Gastroesophageal sphincter (tissue), 4 donors: Measurements from ENCODE around the gene NIFK. TPM values are rescaled to one million over a fixed set of nuclear protein-coding genes. Genes with fewer than 3 reads are reported as not detected.

Experiments used
- ATAC-seq: fragments of 150-250 bp; one replicate; pipeline ENCODE4 v1.9.1; 2016; ENCODE audit warnings: mild to moderate bottlenecking, moderate library complexity
- H3K27ac ChIP-seq, 4 donors: fragments of 200-600 bp; sonication (generic) in 3 of 4; 1 replicate in 3 of 4; 2 replicates in 1 of 4; pipeline ENCODE4 v1.5.1; 2016 to 2019
- H3K27me3 ChIP-seq: fragments of 200-600 bp; sonication (generic); one replicate; pipeline ENCODE4 v1.5.1; 2019
- H3K36me3 ChIP-seq, 2 donors: fragments of 200-600 bp; sonication (generic); one replicate each; pipeline ENCODE4 v1.5.1; 2019; ENCODE audit warnings: control low read depth in 1 of 2
- H3K4me1 ChIP-seq, 3 donors: fragments of 200-600 bp; sonication (generic); 1 replicate in 2 of 3; 2 replicates in 1 of 3; pipeline ENCODE4 v1.5.1; 2016 to 2019; ENCODE audit warnings: control low read depth in 2 of 3
- H3K4me3 ChIP-seq, 2 donors: fragments of 200-600 bp; sonication (generic); one replicate each; pipeline ENCODE4 v1.5.1; 2019; ENCODE audit warnings: mild to moderate bottlenecking in 1 of 2, moderate library complexity in 1 of 2
- H3K9me3 ChIP-seq, 3 donors: fragments of 200-600 bp; sonication (generic); one replicate each; pipeline ENCODE4 v1.5.1; 2017 to 2019; ENCODE audit warnings: control low read depth in 2 of 3
- EP300 ChIP-seq: sonication (generic); formaldehyde crosslinking; IDR thresholded peaks from one replicate; pipeline ENCODE4 v1.6.1; 2017; ENCODE audit warnings: antibody characterized with exemption, mild to moderate bottlenecking
- POLR2A ChIP-seq, 2 donors: fragments of 450-650 bp; IDR thresholded peaks; one replicate each; pipeline ENCODE4 v1.6.1; 2017; ENCODE audit warnings: antibody characterized with exemption in 2 of 2, mild to moderate bottlenecking in 2 of 2, moderate library complexity in 1 of 2
- POLR2AphosphoS5 ChIP-seq: sonication (generic); formaldehyde crosslinking; IDR thresholded peaks from one replicate; pipeline ENCODE4 v1.6.1; 2017; ENCODE audit warnings: antibody characterized with exemption
- WGBS, 2 donors: methylation state at CpG; one replicate each; pipeline ENCODE4 v1.1.5; 2018; ENCODE audit warnings: low coverage in 1 of 2; 5-methylcytosine and 5-hydroxymethylcytosine counted together
- total RNA-seq, 4 donors: library from RNA; depleted of rRNA; stranded (reverse); fragments of >200 nt; gene quantifications; one replicate each; pipeline ENCODE4 v1.1.0, GENCODE V29; 2016
- TF ChIP-seq, protein P1 (sequence below), 4 experiments: fragments of 200-600 bp in 2 of 4; fragments of 450-650 bp in 2 of 4; sonication (generic) in 1 of 4; IDR thresholded peaks; one replicate each; pipeline ENCODE4 v1.5.1; 2017 to 2019; ENCODE audit warnings: antibody characterized with exemption in 4 of 4, mild to moderate bottlenecking in 2 of 4, moderate library complexity in 2 of 4

Gene NIFK
- total RNA-seq, 4 donors from 2014 or later, result 16.2 to 92.7 (median 46.7) TPM

DNA sequence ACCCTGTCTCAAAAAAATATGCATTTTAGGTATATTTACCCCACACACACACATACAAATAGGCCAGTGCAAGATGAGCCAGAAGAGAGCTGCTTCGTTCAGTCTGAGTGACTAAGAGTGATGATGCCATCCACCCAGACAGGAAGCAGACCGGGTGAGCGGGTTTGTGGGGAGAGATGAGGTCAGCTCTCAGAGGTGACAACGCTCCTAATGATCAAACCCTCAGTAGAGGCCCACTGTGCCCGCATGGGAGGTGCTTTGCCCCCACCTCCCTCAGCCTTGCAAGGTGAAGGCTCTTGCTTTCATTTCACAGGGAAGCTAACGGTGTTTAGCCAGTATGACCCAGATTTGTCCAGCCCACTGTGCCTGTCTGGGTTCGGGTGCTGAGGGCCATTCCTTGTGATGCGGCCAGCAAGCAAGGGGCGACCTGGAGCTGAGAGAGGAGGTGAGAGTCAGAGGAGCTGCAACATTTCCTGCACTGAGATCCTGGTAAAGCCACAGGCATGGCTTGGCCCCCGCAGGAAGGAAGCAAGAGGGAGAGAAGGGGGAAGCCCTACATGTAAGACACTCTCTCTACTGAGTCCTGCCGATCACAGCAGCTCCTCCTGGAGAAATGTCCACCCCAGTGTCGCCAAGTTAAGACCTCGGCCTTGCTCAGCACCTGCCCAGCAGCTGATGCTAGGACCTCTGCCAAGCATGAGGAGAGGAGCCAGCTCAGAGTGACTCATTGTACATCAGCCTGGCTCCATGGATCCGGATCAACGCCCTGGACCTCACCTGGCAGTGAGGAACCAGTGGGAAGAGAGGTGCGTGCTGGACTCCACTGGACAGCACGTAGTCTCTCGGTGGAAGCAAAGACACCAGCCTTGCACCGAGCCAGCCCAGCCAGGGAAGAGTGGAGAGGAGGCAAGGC lies 37.0 kb downstream of the NIFK start:
- WGBS, 2 donors, result 24 to 58% methylated on average over 4 to 5 of the region's 19 CpGs
- Histone ChIP-seq H3K27me3 (no peaks in the 10 kb centered on the region), H3K27ac (no peak overlapping the region), H3K9me3 (no peaks in the 10 kb centered on the region), H3K4me1 (peaks cover 0 to 43% (median 2%) of the 10 kb centered on the region in 3 donors), H3K36me3 (no peaks in the 10 kb centered on the region), H3K4me3 (no peak overlapping the region)
- peak; percentile 27 for ATAC-seq
- TF ChIP-seq, protein P1, sequence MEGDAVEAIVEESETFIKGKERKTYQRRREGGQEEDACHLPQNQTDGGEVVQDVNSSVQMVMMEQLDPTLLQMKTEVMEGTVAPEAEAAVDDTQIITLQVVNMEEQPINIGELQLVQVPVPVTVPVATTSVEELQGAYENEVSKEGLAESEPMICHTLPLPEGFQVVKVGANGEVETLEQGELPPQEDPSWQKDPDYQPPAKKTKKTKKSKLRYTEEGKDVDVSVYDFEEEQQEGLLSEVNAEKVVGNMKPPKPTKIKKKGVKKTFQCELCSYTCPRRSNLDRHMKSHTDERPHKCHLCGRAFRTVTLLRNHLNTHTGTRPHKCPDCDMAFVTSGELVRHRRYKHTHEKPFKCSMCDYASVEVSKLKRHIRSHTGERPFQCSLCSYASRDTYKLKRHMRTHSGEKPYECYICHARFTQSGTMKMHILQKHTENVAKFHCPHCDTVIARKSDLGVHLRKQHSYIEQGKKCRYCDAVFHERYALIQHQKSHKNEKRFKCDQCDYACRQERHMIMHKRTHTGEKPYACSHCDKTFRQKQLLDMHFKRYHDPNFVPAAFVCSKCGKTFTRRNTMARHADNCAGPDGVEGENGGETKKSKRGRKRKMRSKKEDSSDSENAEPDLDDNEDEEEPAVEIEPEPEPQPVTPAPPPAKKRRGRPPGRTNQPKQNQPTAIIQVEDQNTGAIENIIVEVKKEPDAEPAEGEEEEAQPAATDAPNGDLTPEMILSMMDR (IDR thresholded peaks at IDR 0.05), result no peak
- TF ChIP-seq POLR2A (IDR thresholded peaks at IDR 0.05) (no peak), EP300 (no peak), POLR2AphosphoS5 (no peak)

DNA sequence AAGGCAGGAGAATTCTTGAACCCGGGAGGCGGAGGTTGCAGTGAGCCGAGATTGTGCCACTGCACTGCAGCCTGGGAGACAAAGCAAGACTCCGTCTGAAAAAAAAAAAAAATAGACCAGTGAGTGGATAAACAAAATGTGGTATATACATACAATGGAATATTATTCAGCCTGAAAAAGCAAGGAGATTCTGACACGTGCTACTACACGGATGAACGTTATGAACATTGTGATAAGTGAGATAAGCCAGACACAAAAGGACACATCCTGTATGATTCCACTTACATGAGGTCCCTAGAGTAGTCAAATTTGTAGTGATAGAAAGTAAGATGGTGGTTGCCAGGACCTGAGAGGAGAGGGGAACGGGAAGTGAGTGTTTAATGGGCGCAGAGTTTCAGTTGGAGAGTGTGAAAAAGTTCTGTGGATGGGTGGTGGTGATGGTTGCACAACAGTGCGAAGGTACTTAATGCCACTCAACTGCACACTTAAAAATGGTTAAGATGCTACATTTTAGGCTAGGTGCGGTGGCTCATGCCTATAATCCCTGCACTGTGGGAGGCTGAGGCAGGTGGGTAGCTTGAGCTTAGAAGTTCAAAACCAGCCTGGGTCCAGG lies 38.3 kb downstream of the NIFK start:
- H3K4me3 ChIP-seq, result no peak overlapping the region
- TF ChIP-seq EP300 (no peak), POLR2A (IDR thresholded peaks at IDR 0.05) (no peak), POLR2AphosphoS5 (no peak)
- TF ChIP-seq, protein P1 (IDR thresholded peaks at IDR 0.05), result no peak
- H3K27me3 ChIP-seq, result no peaks in the 10 kb centered on the region
- whole genome bisulfite sequencing, 2 donors, result 85 to 86% methylated on average over 11 of the region's 11 CpGs
- H3K9me3 ChIP-seq, result no peaks in the 10 kb centered on the region
- H3K4me1 ChIP-seq, result peaks cover 0 to 52% (median 2%) of the 10 kb centered on the region in 3 donors
- no peak for ATAC-seq
- H3K27ac ChIP-seq, result no peak overlapping the region
- no peaks in the 10 kb centered on the region for H3K36me3 ChIP-seq

DNA sequence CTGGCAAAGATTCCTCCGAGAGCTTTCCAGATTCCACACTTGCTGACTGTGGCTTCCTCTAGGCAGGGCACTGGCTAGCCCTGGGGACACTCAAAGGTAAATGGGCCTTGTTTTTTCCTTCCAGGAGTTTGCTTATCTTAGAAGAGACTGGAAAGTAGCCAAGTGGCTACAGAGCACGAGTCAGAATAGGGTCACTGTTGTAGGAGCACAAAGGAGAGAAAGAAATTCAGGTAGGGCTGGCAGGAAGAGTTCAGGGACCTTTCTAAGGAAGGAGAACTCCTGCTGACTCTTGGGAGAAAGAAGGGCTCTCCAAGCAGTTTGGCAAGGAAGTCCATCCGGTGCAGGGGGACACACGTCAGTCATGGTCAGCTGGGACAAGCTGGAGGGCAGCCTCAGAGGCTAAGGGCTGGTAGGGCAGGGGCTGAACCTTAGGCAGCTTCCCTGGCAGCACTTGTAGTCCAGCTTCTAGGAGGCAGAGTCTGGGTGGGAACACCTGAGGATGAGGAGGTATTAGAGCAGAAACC lies 39.5 kb downstream of the NIFK start:
- Histone ChIP-seq H3K9me3 (no peaks in the 10 kb centered on the region), H3K27ac (no peak overlapping the region), H3K4me1 (peaks cover 0 to 52% (median 2%) of the 10 kb centered on the region in 3 donors), H3K36me3 (no peaks in the 10 kb centered on the region), H3K4me3 (no peak overlapping the region), H3K27me3 (no peaks in the 10 kb centered on the region)
- TF ChIP-seq EP300 (no peak), POLR2AphosphoS5 (no peak), POLR2A (IDR thresholded peaks at IDR 0.05) (no peak)
- TF ChIP-seq, protein P1 (IDR thresholded peaks at IDR 0.05), result no peak
- 28 to 80% methylated on average over 1 to 3 of the region's 4 CpGs for WGBS, 2 donors
- no peak for ATAC-seq

DNA sequence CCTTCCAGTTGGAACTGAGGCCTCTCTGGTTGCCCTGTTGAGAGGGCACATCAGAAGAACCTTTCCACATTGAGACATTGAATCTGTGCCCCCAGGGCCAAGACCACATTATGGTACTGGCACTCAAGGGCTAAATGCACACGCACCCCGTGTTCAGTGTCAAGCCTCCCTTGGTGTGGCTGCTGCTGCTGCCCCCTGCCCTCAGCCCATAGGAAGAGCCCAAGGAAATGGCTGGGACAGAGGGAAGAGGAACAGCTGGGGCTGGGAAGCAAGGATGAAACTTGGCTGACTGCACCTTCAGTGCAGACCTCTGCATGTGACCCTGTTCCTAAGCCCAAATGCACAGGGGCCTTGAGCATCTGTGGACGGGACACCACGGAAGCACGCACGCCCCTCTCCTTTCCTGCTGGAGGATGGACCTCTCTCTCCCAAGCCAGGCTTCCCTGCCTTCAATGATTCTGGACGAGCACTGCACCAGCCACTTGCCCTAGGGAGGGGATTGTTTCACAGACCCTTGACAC lies 40.2 kb downstream of the NIFK start:
- Histone ChIP-seq H3K4me3 (no peak overlapping the region), H3K4me1 (peaks cover 0 to 52% (median 2%) of the 10 kb centered on the region in 3 donors), H3K27me3 (no peaks in the 10 kb centered on the region), H3K27ac (no peak overlapping the region), H3K9me3 (no peaks in the 10 kb centered on the region), H3K36me3 (no peaks in the 10 kb centered on the region)
- 90% methylated on average over 2 of the region's 7 CpGs; no CpG with 5 or more reads in 1 of the 2 donors for WGBS, 2 donors
- ATAC-seq, result no peak
- no peak for TF ChIP-seq POLR2AphosphoS5
- TF ChIP-seq EP300, result no peak
- no peak for TF ChIP-seq POLR2A (IDR thresholded peaks at IDR 0.05)
- TF ChIP-seq, protein P1 (IDR thresholded peaks at IDR 0.05), result no peak
